COLO829 (cell line): ENCODE measurements around the gene SOAT2.
"Not testable (repeated sequence)": the region's sequence is repeated elsewhere in the genome, so short reads cannot be mapped to it uniquely, and the experiment has no call there.

Experiments used
- DNase-seq: peaks from one replicate; pipeline ENCODE4 v3.0.0; 2012; ENCODE audit warnings: low spot score

Gene SOAT2

DNA sequence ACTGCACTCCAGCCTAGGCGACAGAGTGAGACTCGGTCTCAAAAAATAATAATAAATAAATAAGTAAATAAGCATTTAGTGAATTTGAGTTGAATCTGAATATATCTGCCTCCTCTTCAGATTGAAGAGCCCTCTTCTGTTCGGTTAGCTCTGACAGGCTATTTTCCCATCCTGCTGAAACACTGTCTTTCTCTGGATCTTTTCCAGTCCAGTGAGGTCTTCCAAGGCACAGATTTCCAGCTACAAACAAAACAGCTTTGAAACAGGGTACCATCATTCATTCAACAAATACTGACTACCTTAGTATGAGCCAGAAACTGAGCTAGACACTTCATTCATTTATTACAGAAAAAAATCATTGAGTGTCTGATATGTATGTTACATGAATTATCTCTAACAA is 16.9 kb upstream of the SOAT2 start:
- DNase-seq = no peak

DNA sequence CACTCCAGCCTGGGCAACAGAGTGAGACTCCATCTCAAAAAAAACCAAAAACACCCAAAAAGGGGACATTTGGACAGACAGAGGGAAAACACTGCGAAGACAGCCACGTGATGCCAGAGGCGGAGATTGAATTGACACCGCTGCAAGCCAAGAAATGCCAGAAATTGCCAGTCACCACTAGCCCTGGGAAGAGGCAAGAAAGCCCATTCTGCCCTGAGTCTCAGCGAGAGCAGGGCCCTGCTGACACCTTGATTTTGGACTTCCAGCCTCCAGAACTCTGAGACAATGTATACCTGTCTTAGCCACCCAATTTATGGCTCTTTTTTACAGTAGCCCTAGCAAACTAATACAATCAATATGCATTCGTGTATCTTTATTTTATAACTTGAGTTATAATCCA is 13.2 kb upstream of the SOAT2 start:
- no peak for DNase-seq

DNA sequence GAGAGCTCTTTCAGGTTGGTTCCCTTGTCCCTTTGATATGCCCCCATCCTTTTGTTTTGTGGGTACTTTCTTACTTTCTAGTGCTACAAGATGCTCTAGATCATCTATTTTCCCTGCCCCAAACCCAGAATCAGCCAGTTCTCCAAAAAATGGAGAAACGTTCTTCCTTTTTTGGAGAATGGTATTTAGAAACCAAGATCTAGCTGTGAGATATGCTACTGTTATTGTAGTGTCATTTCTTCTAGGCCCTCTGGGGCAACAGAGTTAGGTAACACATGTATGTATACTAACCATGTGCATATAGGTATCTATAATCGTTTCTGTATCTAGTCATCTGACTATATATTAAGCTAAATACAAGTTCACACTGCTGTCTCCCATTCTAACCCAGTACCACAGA is 12.7 kb upstream of the SOAT2 start:
- no peak for DNase-seq

DNA sequence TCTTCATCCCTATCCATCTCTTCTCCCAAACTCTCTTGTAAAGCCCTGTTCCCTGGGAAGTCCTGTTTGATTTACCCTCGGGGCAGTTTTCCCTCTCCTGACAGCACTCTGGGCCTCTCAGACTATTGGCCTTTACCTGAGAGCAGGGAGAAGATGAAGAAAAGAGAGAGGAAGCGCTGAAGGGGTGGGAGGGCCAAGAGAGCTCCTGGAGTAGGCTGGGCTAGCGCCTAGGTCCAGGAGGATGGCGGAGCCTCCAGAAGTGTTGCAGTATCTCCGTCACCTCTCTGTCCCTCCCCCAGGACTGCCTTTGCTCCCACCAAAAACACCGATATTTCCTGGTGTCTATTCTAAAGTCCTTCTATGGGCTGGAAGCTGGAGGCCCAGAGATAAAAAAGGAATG is 11.5 kb upstream of the SOAT2 start:
- DNase-seq = no peak

DNA sequence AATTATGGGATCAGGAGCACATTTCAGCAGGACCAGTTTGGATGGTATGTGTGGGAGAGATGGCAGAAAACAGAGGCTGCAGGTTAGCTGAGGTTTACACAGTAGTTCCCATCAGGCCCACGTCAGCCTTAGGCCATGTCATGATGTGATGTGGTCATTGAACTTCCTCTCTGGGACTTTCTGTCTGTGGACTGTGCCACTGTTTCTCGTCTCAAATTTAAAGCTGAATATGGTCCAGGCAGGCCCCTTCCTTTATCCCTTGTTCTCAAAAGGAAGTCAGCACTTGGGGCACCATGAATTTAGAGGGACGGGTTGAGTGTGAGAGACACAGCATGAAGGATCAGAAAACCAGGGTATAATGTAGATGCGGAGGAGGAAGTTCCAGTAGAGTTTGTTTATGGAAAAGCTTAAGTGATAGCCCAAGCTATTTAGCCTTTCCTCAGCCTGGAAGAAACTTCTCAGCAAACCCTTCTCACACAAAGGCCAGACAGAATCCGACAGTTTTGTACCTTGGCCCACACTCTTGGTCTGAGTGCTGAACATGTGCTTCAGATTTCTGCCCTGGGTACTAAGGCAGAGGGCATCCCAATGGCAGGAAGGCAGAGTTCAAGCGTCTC is 9.4 kb upstream of the SOAT2 start:
- DNase-seq = no peak

DNA sequence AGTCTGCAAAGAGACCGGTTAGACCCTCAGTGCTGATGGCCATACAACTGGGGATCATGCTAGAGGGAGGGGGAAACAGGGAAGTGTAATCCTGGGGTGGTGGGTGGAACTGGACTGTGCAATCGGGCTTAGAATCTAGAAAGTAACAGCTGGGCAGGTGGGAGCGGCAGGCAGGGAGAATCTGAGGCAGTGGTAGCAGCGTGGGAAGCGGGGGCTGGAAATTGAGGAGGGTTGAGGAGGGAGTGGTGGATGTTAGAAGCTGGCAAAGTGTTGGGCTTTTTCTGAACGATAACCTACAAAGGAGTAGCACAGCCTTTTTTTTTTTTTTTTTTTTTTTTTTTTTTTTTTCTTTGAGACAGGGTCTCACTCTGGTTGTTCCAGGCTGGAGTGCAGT is 8.9 kb upstream of the SOAT2 start:
- DNase-seq = no peak

DNA sequence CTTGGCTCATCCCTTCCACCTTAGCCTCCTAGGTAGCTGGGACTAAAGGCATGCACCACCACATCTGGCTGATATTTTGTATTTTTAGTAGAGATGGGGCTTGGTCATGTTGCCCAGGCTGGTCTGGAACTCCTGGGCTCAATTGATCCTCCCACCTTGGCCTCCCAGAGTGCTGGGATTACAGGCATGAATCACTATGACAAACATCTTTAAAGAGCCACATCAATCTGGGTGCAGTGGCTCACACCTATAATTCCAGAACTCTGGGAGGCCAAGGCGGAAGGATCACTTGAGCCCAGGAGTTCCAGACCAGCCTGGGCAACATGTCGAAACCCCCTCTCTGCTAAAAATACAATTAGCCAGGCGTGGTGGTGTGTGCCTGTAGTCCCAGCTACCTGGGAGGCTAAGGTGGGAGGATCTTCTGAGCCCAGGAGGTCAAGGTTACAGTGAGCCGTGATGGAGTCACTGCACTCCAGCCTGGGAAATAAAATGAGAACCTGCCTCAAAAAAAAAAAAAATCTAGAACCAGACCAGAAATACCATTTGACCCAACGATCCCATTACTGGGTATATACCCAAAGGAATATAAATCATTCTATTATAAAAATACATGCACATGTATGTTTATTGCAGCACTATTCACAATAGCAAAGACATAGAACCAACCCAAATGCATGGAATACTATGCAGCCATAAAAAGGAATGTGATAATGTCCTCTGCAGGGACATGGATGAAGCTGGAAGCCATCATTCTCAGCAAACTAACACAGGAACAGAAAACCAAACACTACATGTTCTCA is 8.3 kb upstream of the SOAT2 start:
- not testable (repeated sequence) for DNase-seq

DNA sequence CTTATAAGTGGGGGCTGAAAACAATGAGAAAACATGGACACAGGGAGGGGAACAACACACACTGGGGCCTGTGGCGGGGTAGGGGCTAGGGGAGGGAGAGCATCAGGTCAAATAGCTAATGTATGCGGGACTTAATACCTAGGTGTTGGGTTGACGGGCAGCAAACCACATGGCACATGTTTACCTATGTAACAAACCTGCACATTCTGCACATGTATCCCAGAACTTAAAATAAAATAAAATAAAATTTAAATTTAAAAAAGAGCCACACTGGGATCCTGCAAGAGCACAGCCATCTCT is 7.7 kb upstream of the SOAT2 start:
- DNase-seq = not testable (repeated sequence)

DNA sequence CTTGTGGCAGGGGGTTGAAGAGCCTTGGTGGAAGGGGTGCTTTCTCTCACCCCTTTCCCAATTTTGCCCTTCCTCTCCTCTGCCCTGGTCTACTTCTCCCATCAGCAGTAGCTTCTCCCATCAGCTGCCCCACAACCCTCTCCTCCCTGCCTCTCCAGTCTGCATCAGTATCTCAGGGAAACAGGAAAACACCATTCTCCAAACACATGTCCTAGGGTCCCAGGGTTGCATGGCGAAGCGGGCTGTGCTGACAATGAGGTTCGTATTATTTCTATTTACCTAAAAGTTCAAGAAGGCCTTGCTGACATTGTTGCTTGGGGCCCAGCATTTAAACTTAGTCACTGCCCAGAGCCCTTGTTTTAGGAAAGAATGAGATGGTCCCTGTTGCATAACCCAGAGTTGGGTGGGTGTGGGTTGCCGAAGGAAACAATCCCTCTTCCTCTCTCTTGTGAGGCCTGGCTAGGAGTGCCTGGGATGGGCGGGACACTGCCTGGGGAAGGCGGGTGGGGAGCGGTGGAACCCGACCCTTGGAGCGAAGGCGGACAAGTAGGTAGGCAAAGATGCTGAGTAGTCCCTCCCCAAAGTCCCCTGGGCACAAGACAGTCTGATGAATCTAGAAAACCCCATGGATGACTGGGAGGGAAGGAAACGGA is 7.1 kb upstream of the SOAT2 start:
- no peak for DNase-seq

DNA sequence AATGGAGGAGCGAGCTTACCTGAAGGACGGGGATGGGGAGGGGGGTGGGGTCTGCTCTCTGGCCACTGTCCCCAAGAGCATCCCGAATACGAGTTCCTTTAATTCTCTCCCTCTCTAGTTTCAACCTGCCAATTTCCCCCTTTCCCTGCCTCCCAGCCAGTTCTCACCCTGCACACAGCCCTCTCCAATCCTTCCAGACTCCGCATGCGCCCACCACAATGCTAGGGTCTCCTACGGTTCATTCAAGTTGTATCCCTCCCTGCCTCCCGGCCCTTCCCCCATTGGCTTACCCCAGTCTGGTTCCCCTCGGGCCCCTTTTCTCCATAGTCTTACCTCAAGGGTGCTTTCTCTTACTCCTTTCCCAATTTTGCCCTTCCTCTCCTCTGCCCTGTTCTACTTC is 6.5 kb upstream of the SOAT2 start:
- DNase-seq = no peak

DNA sequence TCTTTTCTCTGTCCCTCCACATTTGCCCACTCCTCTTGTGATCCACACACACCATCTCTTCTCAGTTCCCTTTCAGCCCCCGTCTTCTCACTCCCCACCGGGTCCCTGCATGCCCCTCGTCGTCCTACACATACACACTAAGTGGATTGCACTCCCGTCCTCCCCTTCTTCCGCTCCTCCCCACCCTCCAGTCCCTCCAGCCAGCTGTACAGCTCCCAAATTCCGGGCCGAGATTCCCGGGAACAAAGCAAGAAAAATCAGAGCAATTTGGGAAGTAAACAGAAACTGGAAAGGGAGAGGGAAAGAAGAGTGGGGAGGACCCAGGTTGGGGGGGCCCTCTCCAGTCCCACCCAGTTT is 6.1 kb upstream of the SOAT2 start:
- no peak for DNase-seq

DNA sequence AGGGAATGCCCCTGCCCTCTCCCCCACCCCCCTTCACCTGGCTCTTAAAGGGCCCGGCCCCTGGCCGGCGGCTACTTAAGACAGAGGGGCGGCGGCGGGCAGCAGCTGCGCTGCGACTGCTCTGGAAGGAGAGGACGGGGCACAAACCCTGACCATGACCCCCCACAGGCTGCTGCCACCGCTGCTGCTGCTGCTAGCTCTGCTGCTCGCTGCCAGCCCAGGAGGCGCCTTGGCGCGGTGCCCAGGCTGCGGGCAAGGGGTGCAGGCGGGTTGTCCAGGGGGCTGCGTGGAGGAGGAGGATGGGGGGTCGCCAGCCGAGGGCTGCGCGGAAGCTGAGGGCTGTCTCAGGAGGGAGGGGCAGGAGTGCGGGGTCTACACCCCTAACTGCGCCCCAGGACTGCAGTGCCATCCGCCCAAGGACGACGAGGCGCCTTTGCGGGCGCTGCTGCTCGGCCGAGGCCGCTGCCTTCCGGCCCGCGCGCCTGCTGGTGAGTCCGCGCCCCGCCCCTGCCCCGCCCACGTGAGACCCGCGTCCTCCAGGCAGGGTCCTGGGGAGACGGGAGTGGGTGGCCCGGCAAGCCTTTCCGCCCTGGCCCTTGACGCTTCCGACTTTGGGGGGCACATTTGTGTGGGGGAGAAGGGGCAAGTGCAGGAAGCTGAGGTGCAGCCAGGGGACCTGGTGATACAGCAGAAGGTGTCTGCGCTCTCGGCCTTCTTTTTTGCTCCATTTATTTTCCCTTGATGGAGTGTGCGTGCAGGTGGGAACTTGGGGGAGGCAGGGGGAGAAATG is 5.5 kb upstream of the SOAT2 start, which contains the start of gene IGFBP6:
IGFBP6 (plus strand) TSS at position 104 of the 790 bp plus-strand sequence; CDS start at position 155, 51 bp downstream.
- no peak for DNase-seq

DNA sequence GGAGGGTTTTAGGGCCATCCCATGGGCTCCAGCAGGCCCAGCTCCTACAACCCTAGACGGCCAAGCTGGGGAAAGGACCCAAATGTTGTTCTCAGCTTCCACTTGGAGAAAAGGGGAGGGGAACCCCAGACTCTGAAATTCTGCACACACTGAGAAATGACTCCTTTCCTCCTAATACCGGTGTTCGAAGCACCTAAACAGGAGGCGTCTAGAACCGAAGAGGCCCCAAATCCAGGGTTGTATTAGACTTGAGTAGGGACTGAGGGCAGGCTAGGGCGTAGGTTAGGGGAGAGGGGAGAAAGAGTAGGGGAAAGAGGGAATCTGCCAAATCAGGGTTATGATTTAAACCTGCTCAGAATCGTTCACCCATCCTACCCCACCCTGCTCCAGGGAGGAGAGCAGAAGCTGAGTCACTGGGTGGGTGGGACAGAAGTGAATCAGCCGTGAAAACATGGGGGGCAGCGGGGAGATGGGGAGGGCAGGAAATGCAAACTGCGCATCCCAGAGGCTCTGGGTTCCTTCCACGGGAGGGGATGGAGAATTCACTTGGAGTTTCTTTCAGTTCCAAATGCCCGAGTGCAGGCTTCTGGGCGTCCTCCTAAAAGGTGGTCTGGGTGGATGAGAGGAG is 4.8 kb upstream of the SOAT2 start:
- no peak for DNase-seq

DNA sequence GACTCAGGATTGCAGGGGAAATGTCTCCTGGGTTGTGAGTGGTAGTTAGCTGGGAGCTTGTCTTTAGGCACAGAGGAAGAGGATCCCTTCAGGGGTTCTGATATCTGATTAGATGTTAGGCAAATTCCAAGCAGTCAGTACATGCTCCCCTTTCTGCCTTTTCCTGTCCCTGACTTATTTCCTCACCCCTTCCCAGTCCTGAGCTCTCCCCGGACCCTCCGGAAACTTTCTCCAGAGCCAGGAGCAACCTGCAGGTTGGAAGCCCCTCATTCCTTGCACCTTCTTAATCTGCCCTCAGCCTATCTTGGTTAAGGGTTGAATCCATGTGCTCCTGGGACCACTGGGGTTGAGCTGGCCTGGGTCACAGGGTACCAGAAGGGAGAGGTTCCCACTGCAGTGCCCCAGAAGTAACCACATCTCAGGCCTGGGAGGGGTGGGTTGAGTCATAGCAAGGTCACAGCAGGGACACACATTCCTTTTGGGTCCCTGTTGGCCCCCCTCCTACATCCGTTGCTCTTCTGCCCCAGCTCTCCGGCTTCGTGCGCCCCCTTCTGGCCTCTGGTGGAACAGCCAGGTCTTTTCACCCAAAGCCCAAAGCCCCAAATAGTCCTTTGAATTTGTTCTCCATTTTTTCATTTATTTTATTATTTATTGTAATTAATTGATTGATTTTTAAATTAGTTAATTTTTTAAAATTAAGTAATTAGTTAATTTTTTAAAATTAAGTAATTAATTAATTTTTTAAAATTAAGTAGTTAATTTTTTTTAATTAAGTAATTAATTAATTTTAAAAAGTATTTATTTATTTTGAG is 4.0 kb upstream of the SOAT2 start:
- peak; percentile 97 for DNase-seq

DNA sequence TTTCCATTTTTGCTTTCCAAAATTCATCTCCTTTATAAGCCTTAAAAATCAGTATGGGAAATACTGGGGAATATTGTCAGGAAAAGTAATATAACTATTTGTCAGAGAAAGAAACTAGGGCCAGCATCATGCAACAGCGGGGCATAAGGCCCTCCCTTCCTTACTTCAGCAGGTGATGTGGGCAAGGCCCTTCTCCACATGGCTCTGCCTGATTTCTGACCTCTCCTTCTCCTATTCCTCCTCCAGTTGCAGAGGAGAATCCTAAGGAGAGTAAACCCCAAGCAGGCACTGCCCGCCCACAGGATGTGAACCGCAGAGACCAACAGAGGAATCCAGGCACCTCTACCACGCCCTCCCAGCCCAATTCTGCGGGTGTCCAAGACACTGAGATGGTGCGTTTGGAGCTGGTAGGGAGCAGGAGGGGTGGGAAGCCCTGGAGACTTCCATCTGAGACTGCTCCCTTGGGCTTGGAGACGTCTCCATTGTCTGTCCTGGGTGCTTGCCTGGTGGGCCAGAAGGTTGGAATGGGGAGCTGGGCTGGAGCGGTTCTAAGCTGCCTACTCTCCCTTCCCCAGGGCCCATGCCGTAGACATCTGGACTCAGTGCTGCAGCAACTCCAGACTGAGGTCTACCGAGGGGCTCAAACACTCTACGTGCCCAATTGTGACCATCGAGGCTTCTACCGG is 2.7 kb upstream of the SOAT2 start:
- DNase-seq = no peak

DNA sequence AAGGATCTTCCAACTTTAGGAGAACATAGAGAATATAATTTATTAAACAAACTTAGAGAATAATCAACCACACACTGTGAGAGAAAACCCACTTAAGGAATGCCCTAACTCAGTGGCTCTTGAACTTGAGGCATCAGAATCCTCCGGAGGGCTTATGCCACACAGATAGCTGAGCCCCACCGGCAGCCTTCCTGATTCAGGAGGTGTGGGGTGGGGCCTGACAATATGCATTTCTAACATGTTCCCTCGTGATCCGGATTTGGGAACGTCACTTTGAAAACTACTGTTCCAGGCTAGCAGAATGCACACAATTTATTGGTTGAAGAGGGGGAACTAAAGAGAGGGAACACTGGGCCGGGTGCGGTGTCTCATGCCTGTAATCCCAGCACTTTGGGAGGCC is 2.0 kb upstream of the SOAT2 start:
- no peak for DNase-seq

DNA sequence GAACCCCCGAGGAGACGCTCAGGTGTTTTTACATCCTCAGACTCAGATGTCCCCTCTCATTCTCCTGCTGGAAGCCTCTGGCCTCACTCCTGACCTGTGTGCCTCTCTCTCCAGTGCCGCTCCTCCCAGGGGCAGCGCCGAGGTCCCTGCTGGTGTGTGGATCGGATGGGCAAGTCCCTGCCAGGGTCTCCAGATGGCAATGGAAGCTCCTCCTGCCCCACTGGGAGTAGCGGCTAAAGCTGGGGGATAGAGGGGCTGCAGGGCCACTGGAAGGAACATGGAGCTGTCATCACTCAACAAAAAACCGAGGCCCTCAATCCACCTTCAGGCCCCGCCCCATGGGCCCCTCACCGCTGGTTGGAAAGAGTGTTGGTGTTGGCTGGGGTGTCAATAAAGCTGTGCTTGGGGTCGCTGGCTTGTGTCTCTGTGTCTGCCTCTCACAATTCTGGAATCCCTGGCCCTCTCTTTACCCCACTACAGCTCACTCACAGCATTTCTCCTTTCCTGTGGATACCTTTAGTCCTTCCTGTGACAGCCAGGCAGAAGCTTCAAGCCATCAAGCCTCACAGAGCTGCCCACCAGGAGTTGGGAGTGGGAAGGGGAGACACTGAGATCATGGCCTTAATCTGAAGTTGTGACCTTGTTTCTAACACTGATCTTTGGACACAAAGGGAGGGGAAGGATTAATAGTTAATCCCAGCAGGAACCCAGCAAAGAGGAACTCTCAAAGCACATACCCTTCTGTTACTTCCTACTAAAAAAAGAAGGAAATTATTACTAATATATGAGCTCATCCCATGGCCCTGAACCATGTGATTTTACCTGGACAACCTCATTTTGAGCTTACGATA is 1.1 kb upstream of the SOAT2 start:
- DNase-seq = no peak

DNA sequence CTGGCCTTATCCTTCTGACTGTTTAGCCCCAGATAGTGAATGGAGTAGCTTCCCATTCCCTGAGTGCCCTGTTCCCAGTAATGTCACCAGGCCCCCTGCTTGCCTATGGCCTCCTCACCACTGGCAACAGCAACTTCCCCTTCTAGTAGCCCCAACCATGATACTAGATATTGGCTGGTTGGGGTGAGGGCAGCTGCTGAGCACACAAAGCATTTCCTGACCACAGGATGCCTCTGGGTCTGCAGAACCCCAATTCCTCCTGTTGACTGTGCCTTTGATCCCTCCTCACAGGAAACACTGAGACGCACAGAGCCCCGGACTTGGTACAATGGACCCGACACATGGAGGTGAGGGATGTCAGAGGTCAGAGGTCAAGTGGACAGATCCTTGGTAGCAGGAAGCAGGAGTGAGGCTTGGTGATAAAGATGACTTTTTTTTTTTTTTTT is 597 bp downstream of the SOAT2 start:
- no peak for DNase-seq

DNA sequence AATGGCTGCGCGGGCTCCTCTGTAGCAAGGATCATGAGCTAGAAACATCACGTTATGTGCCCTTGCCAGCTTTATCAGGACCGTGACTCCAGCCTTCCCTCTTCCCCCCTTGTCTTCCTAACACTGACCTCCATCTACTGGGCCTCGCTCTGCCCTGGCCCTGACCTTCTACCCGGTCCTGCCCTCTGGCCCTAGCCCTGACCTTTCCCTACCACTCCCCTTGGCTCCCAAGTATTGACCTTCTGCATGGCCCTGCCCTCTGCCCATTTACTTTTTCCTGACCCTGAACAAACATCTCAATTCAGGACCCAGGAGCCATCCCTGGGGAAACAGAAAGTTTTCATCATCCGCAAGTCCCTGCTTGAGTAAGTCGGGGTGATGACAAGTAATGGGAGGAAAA is 2.0 kb downstream of the SOAT2 start:
- DNase-seq = no peak
